HG03442 (cell line): Measurements from ENCODE around the gene ZNF780A.
"Not testable (repeated sequence)": the region's sequence is repeated elsewhere in the genome, so short reads cannot be mapped to it uniquely, and the experiment has no call there.

ENCODE experiments used
- ATAC-seq: cut with Tn5 transposase; IDR thresholded peaks from one replicate; pipeline ENCODE4 v1.9.1; 2021; ENCODE audit warnings: mild to moderate bottlenecking, moderate library complexity; ENCODE audit not compliant: unreplicated experiment

Gene ZNF780A

GRCh38 chr19:40090241-40091204, at the start of gene ZNF780A:
ZNF780A (minus strand) TSS chr19:40090943; CDS start chr19:40084753, 6,190 bp downstream.
- ATAC-seq, result peak; percentile 72

DNA sequence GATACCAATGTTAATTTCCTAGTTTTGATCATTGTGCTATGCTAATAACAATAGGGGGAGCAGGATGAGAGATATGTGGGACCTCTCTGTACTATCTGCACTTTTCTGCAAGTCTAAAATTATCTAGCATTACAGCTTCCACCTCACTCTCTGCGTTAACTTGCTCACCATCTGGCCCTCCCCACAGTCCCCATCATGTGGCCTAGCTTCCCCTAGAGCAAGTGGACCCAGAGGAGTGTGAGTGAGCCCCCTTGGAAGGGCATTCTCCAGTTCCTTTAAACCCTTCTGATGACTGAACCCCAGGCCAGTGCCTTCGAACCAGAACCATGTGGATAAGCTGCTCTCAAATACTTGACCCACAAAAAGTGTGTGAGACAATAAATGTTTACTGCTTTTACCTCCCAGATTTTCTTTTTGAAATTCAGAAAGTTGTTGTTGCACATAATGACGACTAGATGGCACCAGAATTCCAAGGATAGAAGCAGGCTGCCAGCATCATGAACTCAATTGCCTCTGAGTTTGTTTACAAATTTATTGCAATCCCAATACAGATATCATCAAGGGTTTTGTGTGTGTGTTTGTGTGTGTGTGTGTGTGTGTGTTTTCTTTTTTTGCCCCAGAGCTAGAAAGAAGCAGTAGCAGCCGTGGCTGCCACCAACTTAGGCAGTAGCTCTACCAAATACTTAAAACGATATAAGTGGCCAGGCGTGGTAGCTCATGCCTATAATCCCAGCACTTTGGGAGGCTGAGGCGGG, 49.0 kb upstream of the ZNF780A start:
- no peak for ATAC-seq

GRCh38 chr19:40136818-40137217, 46.1 kb upstream of the ZNF780A start:
- ATAC-seq, result no peak

- ATAC-seq, result no peak
Observed at GRCh38 chr19:40134866-40135265, 44.1 kb upstream of the ZNF780A start.

DNA sequence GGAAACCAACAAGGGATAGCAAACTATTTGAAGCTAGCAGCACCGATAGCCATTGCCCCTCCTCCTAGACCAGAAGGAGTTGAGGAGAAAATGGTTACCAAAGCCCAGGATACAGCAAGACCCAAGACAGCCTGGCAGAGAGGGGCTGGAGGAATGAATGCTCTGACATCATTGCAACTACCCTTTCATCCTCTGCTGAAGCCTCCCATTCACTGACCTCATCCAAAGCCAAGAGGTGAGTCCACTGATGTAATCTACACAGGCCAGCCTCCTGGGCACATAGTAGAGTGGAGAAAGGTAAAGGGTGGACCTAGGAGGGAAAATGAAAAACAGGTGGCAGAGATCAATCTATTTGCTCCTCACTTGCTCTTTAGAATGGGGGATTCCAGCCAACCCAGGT, 42.7 kb upstream of the ZNF780A start:
- ATAC-seq, result no peak

DNA sequence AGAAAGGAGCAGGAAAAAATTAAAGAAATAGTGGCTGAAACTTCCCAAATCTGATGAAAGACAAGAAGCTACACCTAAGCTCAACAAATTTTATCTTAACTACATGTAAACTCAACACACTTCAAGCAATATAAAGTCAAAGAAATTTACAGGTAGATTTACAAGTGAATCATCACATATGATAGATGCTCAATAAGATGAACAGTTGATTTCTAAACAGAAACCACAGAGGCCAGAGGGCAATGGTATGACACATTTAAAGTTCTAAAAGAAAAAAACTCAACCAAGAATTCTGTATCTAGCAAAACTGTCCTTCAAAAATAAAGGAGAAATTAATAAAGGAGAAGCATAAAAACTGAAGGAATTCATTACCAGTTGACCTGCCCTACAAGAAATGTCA, 39.3 kb upstream of the ZNF780A start:
- ATAC-seq, result no peak

GRCh38 chr19:40129425-40129824, 38.7 kb upstream of the ZNF780A start:
- no peak for ATAC-seq

GRCh38 chr19:40128991-40129390, 38.2 kb upstream of the ZNF780A start:
- ATAC-seq, result no peak

- ATAC-seq, result no peak
Observed at GRCh38 chr19:40119380-40119779, 28.6 kb upstream of the ZNF780A start.

- not testable (repeated sequence) for ATAC-seq
Observed at GRCh38 chr19:40118638-40119037, 27.9 kb upstream of the ZNF780A start.

- no peak for ATAC-seq
Observed at GRCh38 chr19:40116075-40116474, 25.3 kb upstream of the ZNF780A start.

DNA sequence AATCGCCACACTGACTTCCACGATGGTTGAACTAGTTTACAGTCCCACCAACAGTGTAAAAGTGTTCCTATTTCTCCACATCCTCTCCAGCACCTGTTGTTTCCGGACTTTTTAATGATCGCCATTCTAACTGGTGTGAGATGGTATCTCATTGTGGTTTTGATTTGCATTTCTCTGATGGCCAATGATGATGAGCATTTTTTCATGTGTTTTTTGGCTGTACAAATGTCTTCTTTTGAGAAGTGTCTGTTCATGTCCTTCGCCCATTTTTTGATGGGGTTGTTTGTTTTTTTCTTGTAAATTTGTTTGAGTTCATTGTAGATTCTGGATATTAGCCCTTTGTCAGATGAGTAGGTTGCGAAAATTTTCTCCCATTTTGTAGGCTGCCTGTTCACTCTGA, 23.4 kb upstream of the ZNF780A start:
- not testable (repeated sequence) for ATAC-seq

DNA sequence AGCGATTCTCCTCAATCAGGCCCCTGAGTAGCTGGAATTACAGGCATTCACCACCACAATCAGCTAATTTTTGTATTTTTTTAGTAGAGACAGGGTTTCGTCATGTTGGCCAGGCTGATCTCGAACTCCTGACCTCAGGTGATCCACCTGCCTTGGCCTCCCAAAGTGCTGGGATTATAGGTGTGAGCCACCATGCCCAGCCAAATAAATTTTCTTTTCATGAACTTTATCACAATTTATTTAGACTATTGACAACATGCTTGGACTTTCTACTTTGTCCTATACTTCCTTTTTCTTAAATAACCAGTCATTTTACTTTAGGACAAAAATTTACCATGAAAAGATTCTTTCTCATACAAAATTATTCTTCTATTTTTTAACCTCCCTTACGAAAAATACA, 21.5 kb upstream of the ZNF780A start:
- ATAC-seq, result not testable (repeated sequence)

DNA sequence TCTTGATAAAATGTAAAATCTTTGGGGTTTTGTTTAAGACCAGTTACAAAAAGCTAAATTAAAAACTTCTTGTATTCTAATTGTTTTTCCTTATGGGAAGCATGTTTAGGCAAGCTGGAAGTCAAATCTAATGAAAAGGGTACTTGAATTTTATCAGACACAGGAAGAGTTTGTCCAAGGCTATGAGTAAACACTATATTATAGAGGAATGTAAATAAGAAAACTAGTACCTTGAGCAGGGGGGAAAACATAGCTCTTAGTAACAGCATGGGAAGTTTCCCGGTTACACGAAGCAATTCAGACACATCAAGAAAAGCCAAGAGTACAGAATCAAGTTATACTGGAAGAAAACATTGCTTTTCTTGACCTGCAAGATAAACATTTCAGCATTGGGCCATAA, 19.8 kb upstream of the ZNF780A start:
- ATAC-seq, result no peak

DNA sequence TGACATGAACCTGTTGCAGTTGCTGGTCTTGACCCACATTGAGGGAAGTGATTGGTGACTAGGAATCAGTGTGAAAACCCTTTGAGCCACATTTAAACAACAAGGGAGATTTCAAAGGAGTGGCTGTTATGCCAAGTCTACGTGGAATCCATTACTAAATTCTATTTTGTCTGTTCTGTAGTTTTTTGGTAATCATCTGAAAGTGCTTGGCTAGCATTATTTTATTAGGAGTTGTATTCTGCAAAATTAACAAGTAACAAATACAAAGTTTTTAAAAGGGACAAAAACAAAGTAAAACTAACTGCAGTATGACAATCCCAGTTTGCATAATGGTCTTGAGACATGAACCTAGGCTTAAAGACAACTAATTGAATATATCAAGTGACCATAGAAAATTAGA, 14.0 kb upstream of the ZNF780A start:
- ATAC-seq, result no peak

- no peak for ATAC-seq
Observed at GRCh38 chr19:40103600-40103999, 12.9 kb upstream of the ZNF780A start.

- no peak for ATAC-seq
Observed at GRCh38 chr19:40101813-40102212, 11.1 kb upstream of the ZNF780A start.

- no peak for ATAC-seq
Observed at GRCh38 chr19:40093416-40093815, 2.7 kb upstream of the ZNF780A start.

- no peak for ATAC-seq
Observed at GRCh38 chr19:40091205-40092129, 724 bp upstream of the ZNF780A start.

DNA sequence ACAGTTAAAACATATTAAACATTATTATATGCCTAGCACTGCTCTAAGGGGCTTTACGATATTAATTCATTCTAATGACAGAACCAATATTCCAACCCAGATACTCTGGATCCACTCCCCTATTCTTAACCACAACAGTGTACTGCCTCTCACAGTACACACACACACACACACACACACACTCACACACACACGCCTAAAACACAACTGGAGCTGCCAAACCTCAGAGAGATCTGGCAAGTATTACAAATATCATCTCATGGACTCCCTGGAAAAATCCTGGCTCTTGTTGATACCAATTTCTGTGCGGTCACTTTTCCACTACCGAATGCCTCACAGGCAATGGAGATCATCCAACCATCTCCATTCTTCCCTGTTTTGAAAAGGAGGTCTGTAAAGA, 1.3 kb downstream of the ZNF780A start:
- no peak for ATAC-seq
